HepG2 (cell line): ENCODE data around the gene LIF. TPM values are rescaled to one million over a fixed set of nuclear protein-coding genes. Genes with fewer than 3 reads are reported as not detected.

ENCODE experiments used
- AGO2 ChIP-seq: fragments of 200-400 bp; formaldehyde crosslinking; optimal IDR thresholded peaks from 2 replicates; pipeline ENCODE3; 2017; ENCODE audit warnings: mild to moderate bottlenecking, low read depth, low read length, moderate library complexity
- ATF3 ChIP-seq: sonication (generic); formaldehyde crosslinking; IDR thresholded peaks from 2 replicates; pipeline ENCODE4 v1.4.0; 2020; ENCODE audit warnings: missing genetic modification reagents
- BHLHE40 ChIP-seq: IDR thresholded peaks from 2 replicates; pipeline ENCODE4 v1.6.1; 2011; ENCODE audit warnings: low read length, improper control_type of control experiment
- FOXK1 ChIP-seq: sonication (generic); formaldehyde crosslinking; IDR thresholded peaks from 2 replicates; pipeline ENCODE4 v1.4.0; 2020; ENCODE audit warnings: low read depth, missing genetic modification reagents, borderline replicate concordance
- FOXK2 ChIP-seq: fragments of 450-650 bp; IDR thresholded peaks from 2 replicates; pipeline ENCODE4 v1.6.1; 2016
- GLI4 ChIP-seq: sonication (generic); formaldehyde crosslinking; IDR thresholded peaks from 2 replicates; pipeline ENCODE4 v1.5.1; 2020; ENCODE audit warnings: missing genetic modification reagents, mild to moderate bottlenecking, moderate library complexity, borderline replicate concordance
- JARID2 ChIP-seq: sonication (generic); formaldehyde crosslinking; IDR thresholded peaks from 2 replicates; pipeline ENCODE4 v1.8.1; 2023; ENCODE audit warnings: missing genetic modification reagents, inconsistent platforms; ENCODE audit not compliant: insufficient replicate concordance
- POLR2A ChIP-seq, 2 experiments: IDR thresholded peaks; 2 replicates each; pipeline ENCODE4 v1.6.1; 2011; ENCODE audit warnings: low read depth in 2 of 2, low read length in 2 of 2, mild to moderate bottlenecking in 1 of 2, moderate library complexity in 1 of 2; ENCODE audit not compliant: insufficient read depth in 1 of 2
- SMARCE1 ChIP-seq: fragments of 450-650 bp; IDR thresholded peaks from 2 replicates; pipeline ENCODE4 v1.6.1; 2017; ENCODE audit warnings: borderline replicate concordance
- TRIM24 ChIP-seq: sonication (generic); formaldehyde crosslinking; IDR thresholded peaks from 2 replicates; pipeline ENCODE4 v1.8.0; 2022; ENCODE audit warnings: mild to moderate bottlenecking, missing genetic modification reagents
- ZEB1 ChIP-seq: IDR thresholded peaks from 2 replicates; pipeline ENCODE4 v1.6.1; 2012; ENCODE audit warnings: mild to moderate bottlenecking, low read depth, inconsistent platforms; ENCODE audit not compliant: insufficient replicate concordance
- ZFP37 ChIP-seq: sonication (generic); formaldehyde crosslinking; IDR thresholded peaks from 2 replicates; pipeline ENCODE4 v1.4.0; 2020; ENCODE audit warnings: missing genetic modification reagents, borderline replicate concordance
- ZMAT5 ChIP-seq: sonication (generic); formaldehyde crosslinking; IDR thresholded peaks from 2 replicates; pipeline ENCODE4 v1.5.0; 2020; ENCODE audit warnings: mild to moderate bottlenecking, low read depth, missing genetic modification reagents, borderline replicate concordance
- ZNF260 ChIP-seq: sonication (generic); formaldehyde crosslinking; IDR thresholded peaks from 2 replicates; pipeline ENCODE4 v1.4.0; 2020; ENCODE audit warnings: missing genetic modification reagents, low read depth, mild to moderate bottlenecking, borderline replicate concordance
- ZNF263 ChIP-seq: sonication (generic); formaldehyde crosslinking; IDR thresholded peaks from 2 replicates; pipeline ENCODE4 v1.4.0; 2020; ENCODE audit warnings: missing genetic modification reagents
- ZNF329 ChIP-seq: sonication (generic); formaldehyde crosslinking; IDR thresholded peaks from 2 replicates; pipeline ENCODE4 v1.9.0; 2021; ENCODE audit warnings: low read depth, mild to moderate bottlenecking, missing genetic modification reagents
- ZNF383 ChIP-seq: sonication (generic); formaldehyde crosslinking; IDR thresholded peaks from 2 replicates; pipeline ENCODE4 v1.4.0; 2020; ENCODE audit warnings: missing genetic modification reagents, mild to moderate bottlenecking, borderline replicate concordance
- ZNF432 ChIP-seq: sonication (generic); formaldehyde crosslinking; IDR thresholded peaks from 2 replicates; pipeline ENCODE4 v1.5.0; 2020; ENCODE audit warnings: missing genetic modification reagents, mild to moderate bottlenecking, borderline replicate concordance
- ZNF576 ChIP-seq: sonication (generic); formaldehyde crosslinking; IDR thresholded peaks from 2 replicates; pipeline ENCODE4 v1.4.0; 2020; ENCODE audit warnings: mild to moderate bottlenecking, missing genetic modification reagents
- ZNF639 ChIP-seq: conservative IDR thresholded peaks from 2 replicates; pipeline ENCODE4 v1.6.1; 2018; ENCODE audit warnings: missing genetic modification reagents
- ZNF704 ChIP-seq: sonication (generic); formaldehyde crosslinking; IDR thresholded peaks from 2 replicates; pipeline ENCODE4 v1.8.1; 2023; ENCODE audit warnings: mild to moderate bottlenecking, inconsistent platforms, moderate library complexity, missing genetic modification reagents, borderline replicate concordance
- ZNF784 ChIP-seq: sonication (generic); formaldehyde crosslinking; IDR thresholded peaks from 2 replicates; pipeline ENCODE4 v1.5.1; 2020; ENCODE audit warnings: missing genetic modification reagents, mild to moderate bottlenecking, borderline replicate concordance
- ZNF792 ChIP-seq: IDR thresholded peaks from 2 replicates; pipeline ENCODE4 v1.6.1; 2016
- ZNF883 ChIP-seq: sonication (generic); formaldehyde crosslinking; IDR thresholded peaks from 2 replicates; pipeline ENCODE4 v1.5.1; 2020; ENCODE audit warnings: mild to moderate bottlenecking, missing genetic modification reagents; ENCODE audit errors: not compliant biosample characterization
- ZSCAN21 ChIP-seq: sonication (generic); formaldehyde crosslinking; IDR thresholded peaks from 2 replicates; pipeline ENCODE4 v1.8.0; 2022; ENCODE audit warnings: mild to moderate bottlenecking, missing genetic modification reagents, moderate library complexity, borderline replicate concordance
- polyA plus RNA-seq, 8 experiments: library from polyadenylated mRNA; depleted of rRNA in 3 of 8; stranded (reverse) in 7 of 8; unstranded in 1 of 8; fragments of >200 nt; fragmentation: Illumina TruSeq in 4 of 8; extraction: Trizol in 4 of 8; gene quantifications; 2 replicates each; pipeline versions ENCODE4 v1.2.1 to v1.2.3, GENCODE V29; 2011 to 2016; ENCODE audit warnings: low read depth in 4 of 8, missing spikeins in 1 of 8, mixed read lengths in 1 of 8; ENCODE audit not compliant: insufficient read depth in 1 of 8
- total RNA-seq, 5 experiments: library from RNA; depleted of rRNA; stranded (reverse); fragments of >200 nt; fragmentation: Illumina TruSeq; extraction: Trizol; gene quantifications; 2 replicates each; pipeline ENCODE4 v1.2.3, GENCODE V29; 2016; ENCODE audit warnings: low read depth in 1 of 5

The LIF gene
- total and polyA plus RNA-seq, 2 of the 13 experiments (the other 11 are each of a cell fraction or from before 2014, with no cell fraction given): 3.6 to 8.5 TPM

- TF ChIP-seq ZNF792 (CRISPR knock-in tag) (peak; percentile 58; the same call in 1 of the 2 replicates), ZNF260 (CRISPR knock-in tag) (no peak), FOXK2 (no peak), ZFP37 (CRISPR knock-in tag) (0 out of 2 replicates have a peak, but pooled peaks have one; percentile 71), ZNF263 (CRISPR knock-in tag) (0 out of 2 replicates have a peak, but pooled peaks have one; percentile 57), ZNF576 (0 out of 2 replicates have a peak, but pooled peaks have one; percentile 16), FOXK1 (no peak), ZEB1 (no peak), SMARCE1 (no peak), ZMAT5 (CRISPR knock-in tag) (no peak), ZNF704 (CRISPR knock-in tag) (no peak), ZNF883 (no peak), ZNF432 (CRISPR knock-in tag) (no peak), ZSCAN21 (CRISPR knock-in tag) (0 out of 2 replicates have a peak, but pooled peaks have one; percentile 25), GLI4 (CRISPR knock-in tag) (no peak), JARID2 (no peak), ZNF639 (CRISPR knock-in tag) (no peak; the same call in 1 of the 2 replicates), BHLHE40 (no peak), POLR2A (IDR thresholded peaks at IDR 0.05; ENCODE audit: insufficient read depth in 1 of 2, low read depth in 2 of 2, low read length in 2 of 2) (no peak; a peak in 1 of 4 replicates), ATF3 (CRISPR knock-in tag) (peak; percentile 90), ZNF329 (CRISPR knock-in tag) (no peak), TRIM24 (CRISPR knock-in tag) (no peak), ZNF784 (CRISPR knock-in tag) (no peak), AGO2 (no peak), ZNF383 (CRISPR knock-in tag) (no peak)
Observed at GRCh38 chr22:30208631-30209603, 37.6 kb downstream of the LIF start (continued).
